IPS-15b (cell line): ENCODE data around the gene MTO1.
"Not testable (repeated sequence)": the region's sequence is repeated elsewhere in the genome, so short reads cannot be mapped to it uniquely, and the experiment has no call there.

ENCODE experiments used
- H3K27me3 ChIP-seq: one replicate; pipeline ENCODE4 v1.6.1; 2013; ENCODE audit warnings: low read length; ENCODE audit not compliant: control insufficient read depth, insufficient read depth
- H3K36me3 ChIP-seq: one replicate; pipeline ENCODE4 v1.6.1; 2013; ENCODE audit warnings: low read length; ENCODE audit not compliant: control insufficient read depth, insufficient read depth
- H3K4me1 ChIP-seq: one replicate; pipeline ENCODE4 v1.6.1; 2013; ENCODE audit warnings: mild to moderate bottlenecking, low read length; ENCODE audit not compliant: control insufficient read depth, insufficient read depth
- H3K4me3 ChIP-seq: one replicate; pipeline ENCODE4 v1.5.1; 2013; ENCODE audit warnings: low read depth, low read length
- H3K9ac ChIP-seq: one replicate; pipeline ENCODE4 v1.6.1; 2013; ENCODE audit warnings: low read depth, mild to moderate bottlenecking, low read length
- H3K9me3 ChIP-seq: one replicate; pipeline ENCODE4 v1.6.1; 2013; ENCODE audit warnings: mild to moderate bottlenecking, low read length; ENCODE audit not compliant: control insufficient read depth, insufficient read depth

MTO1 gene

DNA sequence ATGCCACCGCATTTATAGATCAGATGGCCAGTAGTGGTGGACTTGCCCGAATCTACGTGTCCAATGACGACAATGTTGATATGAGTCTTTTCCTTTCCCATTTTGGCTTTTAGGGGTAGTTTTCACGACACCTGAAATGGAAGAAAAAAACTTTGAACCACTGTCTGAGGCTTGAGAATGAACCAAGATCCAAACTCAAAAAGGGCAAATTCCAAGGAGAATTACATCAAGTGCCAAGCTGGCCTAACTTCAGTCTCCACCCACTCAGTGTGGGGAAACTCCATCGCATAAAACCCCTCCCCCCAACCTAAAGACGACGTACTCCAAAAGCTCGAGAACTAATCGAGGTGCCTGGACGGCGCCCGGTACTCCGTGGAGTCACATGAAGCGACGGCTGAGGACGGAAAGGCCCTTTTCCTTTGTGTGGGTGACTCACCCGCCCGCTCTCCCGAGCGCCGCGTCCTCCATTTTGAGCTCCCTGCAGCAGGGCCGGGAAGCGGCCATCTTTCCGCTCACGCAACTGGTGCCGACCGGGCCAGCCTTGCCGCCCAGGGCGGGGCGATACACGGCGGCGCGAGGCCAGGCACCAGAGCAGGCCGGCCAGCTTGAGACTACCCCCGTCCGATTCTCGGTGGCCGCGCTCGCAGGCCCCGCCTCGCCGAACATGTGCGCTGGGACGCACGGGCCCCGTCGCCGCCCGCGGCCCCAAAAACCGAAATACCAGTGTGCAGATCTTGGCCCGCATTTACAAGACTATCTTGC lies 58.6 kb downstream of the MTO1 start:
- peaks cover 40% of the 10 kb centered on the region for H3K36me3 ChIP-seq
- H3K9me3 ChIP-seq, result no peaks in the 10 kb centered on the region
- H3K9ac ChIP-seq, result peak overlapping the region; percentile 100
- H3K4me1 ChIP-seq, result no peaks in the 10 kb centered on the region
- H3K4me3 ChIP-seq, result peak overlapping the region; percentile 89
- H3K27me3 ChIP-seq, result no peaks in the 10 kb centered on the region

DNA sequence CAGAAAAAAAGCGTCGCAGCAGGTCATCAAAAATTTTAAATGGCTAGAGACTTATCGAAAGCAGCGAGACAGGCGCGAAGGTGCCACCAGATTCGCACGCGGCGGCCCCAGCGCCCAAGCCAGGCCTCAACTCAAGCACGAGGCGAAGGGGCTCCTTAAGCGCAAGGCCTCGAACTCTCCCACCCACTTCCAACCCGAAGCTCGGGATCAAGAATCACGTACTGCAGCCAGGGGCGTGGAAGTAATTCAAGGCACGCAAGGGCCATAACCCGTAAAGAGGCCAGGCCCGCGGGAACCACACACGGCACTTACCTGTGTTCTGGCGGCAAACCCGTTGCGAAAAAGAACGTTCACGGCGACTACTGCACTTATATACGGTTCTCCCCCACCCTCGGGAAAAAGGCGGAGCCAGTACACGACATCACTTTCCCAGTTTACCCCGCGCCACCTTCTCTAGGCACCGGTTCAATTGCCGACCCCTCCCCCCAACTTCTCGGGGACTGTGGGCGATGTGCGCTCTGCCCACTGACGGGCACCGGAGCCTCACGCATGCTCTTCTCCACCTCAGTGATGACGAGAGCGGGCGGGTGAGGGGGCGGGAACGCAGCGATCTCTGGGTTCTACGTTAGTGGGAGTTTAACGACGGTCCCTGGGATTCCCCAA lies 59.3 kb downstream of the MTO1 start, which contains the start of gene EEF1A1:
Gene EEF1A1, minus strand, starts transcription at position 345 of the 663 bp plus-strand sequence. CDS start 1,006 bp downstream, outside the sequence.
- peaks cover 40% of the 10 kb centered on the region for H3K36me3 ChIP-seq
- peak within 1 kb of the TSS; percentile 100 for H3K9ac ChIP-seq
- H3K27me3 ChIP-seq, result no peaks in the 10 kb centered on the region
- H3K9me3 ChIP-seq, result no peaks in the 10 kb centered on the region
- no peaks in the 10 kb centered on the region for H3K4me1 ChIP-seq
- H3K4me3 ChIP-seq, result peak within 1 kb of the TSS; percentile 89

DNA sequence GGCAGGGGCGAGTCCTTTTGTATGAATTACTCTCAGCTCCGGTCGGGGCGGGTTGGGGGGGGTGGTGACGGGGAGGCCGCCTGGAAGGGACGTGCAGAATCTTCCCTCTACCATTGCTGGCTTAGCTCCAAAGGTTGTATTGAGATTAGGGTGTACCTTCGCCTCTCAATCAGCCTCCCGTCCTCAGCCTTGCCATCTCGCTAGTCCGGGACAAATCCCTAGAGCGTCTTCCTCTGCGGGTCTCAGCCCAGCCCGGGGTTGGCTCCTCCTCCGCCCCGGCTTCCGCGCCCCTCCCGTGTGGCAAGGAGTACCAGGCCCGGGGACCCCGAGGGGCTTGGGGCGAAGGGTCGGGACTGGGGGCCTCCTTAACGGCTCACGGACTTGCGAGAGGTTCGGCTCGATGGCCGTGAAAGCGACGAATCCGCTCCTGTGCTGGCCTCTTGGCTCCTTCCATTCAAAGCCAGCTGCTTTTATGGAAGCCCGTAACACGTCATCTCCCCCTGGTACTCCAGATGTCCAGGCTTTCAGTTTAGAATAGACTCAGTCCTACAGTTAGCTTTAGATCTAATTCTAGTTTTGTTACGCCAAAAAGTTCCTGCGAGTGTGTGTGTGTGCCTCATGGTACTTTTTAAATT lies 59.9 kb downstream of the MTO1 start:
- Histone ChIP-seq H3K4me1 (no peaks in the 10 kb centered on the region), H3K9ac (peak overlapping the region; percentile 98), H3K4me3 (peak overlapping the region; percentile 89), H3K27me3 (no peaks in the 10 kb centered on the region), H3K36me3 (peaks cover 38% of the 10 kb centered on the region), H3K9me3 (no peaks in the 10 kb centered on the region)

DNA sequence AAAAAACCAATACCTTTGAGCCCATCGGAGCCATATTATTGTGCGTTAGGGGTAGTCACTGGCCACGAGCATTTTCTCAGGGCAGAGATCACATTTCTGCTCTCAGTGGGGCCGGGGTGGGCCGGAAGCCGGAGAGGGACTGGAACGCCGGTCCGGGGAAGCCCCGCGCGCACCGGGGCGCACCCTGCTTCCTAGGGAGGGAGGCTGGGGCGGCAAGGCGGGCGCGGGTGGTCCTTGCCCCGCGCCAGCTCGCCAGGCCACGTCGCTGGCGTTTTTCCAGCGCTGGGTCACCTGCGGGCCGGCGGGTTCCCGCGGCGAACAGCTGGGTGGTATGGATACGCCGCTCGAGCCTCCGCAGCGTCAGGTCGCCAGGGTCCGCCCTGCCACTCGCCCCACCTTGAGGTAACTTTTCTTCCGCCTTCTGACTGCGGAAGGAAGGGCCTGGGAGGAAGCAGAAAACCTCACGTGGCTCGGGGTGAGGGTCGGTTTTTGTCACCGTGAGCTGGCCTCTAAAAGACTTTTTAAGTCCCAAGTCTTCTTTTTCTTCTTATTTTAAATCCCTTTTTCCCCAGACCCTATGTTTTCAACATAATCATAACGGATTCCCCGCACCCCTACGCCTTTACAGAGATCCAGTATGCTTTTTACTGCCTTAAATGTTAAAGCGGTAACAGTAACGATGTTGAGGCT lies 62.0 kb downstream of the MTO1 start:
- H3K27me3 ChIP-seq, result no peaks in the 10 kb centered on the region
- no peaks in the 10 kb centered on the region for H3K9me3 ChIP-seq
- H3K4me3 ChIP-seq, result peak overlapping the region; percentile 52
- peaks cover 21% of the 10 kb centered on the region for H3K36me3 ChIP-seq
- H3K9ac ChIP-seq, result peak overlapping the region; percentile 86
- H3K4me1 ChIP-seq, result no peaks in the 10 kb centered on the region

DNA sequence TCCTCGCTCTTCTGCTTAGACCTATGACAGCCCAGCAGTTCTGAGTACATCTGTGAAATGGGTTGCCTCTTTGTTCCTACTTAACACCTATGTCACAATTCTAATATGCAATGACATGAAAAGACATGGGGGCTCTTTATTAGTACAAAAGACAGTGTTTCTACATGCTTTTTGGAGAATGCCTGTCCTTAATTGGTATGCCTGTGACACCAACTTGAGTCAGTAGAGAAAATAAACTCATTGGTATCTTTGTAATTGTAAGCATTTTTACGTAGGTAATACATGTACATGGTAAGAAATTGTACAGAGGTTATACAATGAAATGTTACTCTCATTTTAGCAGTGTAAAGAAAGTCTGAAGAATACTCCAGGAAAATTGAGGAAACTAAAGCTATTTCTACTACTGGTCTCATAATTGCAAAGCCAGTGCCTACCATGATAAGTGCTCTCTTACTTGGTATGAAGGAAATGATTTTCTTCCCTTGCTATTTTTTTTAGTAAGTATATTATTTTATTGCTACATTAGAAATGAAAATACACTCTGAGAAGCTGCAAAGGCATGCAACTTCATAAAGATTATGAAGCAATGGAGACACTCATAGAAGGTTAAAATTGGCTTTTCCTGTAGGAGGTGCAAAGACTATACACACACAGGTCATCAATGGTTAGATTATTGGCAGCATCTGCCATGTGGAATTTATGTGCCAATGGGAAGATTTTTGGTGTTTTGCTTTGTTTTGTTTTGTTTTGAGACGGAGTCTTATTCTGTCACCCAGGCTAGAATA lies 64.2 kb downstream of the MTO1 start:
- Histone ChIP-seq H3K27me3 (no peaks in the 10 kb centered on the region), H3K36me3 (peaks cover under 1% of the 10 kb centered on the region), H3K9ac (no peak overlapping the region), H3K4me1 (no peaks in the 10 kb centered on the region), H3K9me3 (no peaks in the 10 kb centered on the region), H3K4me3 (no peak overlapping the region)

DNA sequence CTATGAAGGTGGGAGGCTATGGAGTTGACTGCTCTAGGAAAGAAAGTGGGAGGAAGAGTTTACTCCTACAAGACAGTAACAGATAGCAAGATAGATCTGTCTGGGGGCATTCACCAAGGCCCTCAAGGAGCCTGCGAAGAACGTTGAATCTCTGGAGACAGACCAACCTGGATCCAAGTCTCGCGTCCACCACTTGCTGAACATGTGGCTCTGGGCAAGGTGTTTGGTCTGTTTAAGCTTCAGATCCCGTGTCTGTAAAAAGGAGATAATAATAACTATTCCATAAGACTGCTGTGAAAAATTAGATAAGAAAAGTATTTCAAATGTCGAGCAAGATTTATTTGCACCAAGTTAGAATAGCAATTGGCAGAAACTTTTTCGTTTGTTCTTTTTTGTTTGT lies 67.4 kb downstream of the MTO1 start:
- no peaks in the 10 kb centered on the region for H3K4me1 ChIP-seq
- no peaks in the 10 kb centered on the region for H3K27me3 ChIP-seq
- H3K4me3 ChIP-seq, result no peak overlapping the region
- no peak overlapping the region for H3K9ac ChIP-seq
- no peaks in the 10 kb centered on the region for H3K9me3 ChIP-seq
- no peaks in the 10 kb centered on the region for H3K36me3 ChIP-seq

DNA sequence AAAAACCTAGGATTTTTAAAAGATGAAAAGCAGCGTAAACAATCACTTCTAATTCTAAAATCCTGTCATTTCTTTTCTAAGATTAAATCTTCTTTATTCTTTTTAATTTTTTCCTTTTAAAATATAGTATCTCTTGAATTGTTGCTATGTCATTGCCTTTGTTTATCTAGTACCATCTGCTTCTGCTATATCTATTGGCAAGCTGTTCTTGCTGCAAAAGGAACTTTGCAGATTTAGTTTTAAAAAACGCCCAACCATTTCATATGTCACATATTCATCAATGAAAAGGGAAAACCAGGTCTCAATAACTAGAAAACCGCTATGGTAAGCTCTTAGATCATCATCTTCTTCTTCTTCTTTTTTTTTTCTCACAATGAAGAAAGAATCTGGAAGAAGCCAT lies 70.8 kb downstream of the MTO1 start:
- Histone ChIP-seq H3K9ac (no peak overlapping the region), H3K9me3 (no peaks in the 10 kb centered on the region), H3K27me3 (no peaks in the 10 kb centered on the region), H3K4me3 (no peak overlapping the region), H3K36me3 (no peaks in the 10 kb centered on the region), H3K4me1 (no peaks in the 10 kb centered on the region)

DNA sequence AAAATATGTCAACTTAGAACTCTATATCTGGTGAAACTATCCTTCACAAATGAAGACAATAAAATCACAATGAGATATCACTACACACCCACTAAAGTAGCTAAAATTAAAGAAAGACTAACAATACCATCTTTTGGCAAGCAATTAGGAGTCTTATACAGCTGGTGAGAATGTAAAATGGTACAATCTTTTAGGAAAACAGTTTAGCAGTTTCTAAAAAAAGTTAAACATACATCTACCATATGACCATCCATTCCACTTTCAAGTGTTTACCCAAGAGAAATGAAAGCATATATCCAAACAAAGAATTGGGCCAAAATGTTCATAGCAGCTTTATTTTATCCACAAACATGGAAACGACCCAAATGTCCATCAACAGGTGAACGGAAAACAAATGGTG lies 73.1 kb downstream of the MTO1 start:
- Histone ChIP-seq H3K27me3 (no peaks in the 10 kb centered on the region), H3K9ac (no peak overlapping the region), H3K4me1 (no peaks in the 10 kb centered on the region), H3K4me3 (no peak overlapping the region), H3K36me3 (no peaks in the 10 kb centered on the region), H3K9me3 (no peaks in the 10 kb centered on the region)

DNA sequence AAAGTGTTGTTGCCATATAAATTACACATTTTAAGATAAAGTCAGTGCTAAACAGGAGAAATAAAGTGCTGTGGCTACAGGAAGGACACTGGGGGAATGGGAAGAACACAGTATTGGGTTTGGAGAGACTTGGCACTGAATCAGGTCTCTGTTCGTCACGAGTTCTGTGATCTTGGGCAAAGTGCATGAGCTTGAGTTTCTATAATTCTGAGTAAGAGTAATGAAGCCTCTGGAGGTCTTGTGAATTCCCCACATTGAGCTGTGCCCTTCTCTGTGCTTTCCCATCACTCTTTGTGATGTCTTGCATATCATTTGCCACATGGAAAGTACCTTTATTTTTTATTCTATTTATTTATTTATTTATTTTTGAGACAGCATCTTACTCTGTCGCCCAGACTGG lies 76.1 kb downstream of the MTO1 start:
- Histone ChIP-seq H3K4me1 (no peaks in the 10 kb centered on the region), H3K27me3 (no peaks in the 10 kb centered on the region), H3K36me3 (no peaks in the 10 kb centered on the region), H3K9me3 (no peaks in the 10 kb centered on the region), H3K9ac (no peak overlapping the region), H3K4me3 (no peak overlapping the region)

DNA sequence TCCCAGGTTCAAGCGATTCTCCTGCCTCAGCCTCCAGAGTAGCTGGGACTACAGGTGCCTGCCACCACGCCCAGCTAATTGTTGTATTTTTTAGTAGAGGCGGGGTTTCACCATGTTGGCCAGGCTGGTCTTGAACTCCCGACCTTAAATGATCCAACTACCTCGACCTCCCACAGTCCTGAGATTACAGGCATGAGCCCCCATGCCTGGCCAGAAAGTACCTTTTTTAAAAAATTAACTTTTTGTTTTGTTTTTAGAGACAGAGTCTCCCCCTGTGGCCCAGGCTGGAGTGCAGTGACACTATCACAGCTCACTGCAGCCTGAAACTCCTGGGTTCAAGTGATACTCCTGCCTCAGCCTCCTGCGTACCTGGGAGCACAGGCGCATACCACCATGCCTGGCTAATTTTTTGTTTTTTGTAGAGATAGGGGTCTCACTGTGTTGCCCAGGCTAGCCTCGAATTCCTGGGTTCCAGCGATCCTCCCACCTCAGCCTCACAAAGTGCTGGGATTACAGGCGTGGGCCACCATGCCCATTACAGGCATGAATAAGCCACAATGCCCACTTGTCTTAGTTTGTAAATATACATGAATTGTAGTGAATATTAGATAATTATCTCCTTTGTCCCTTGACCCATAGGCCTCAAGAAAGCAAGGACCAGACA lies 76.7 kb downstream of the MTO1 start:
- Histone ChIP-seq H3K4me3 (no peak overlapping the region), H3K9ac (no peak overlapping the region), H3K9me3 (no peaks in the 10 kb centered on the region), H3K4me1 (no peaks in the 10 kb centered on the region), H3K27me3 (no peaks in the 10 kb centered on the region), H3K36me3 (no peaks in the 10 kb centered on the region)

DNA sequence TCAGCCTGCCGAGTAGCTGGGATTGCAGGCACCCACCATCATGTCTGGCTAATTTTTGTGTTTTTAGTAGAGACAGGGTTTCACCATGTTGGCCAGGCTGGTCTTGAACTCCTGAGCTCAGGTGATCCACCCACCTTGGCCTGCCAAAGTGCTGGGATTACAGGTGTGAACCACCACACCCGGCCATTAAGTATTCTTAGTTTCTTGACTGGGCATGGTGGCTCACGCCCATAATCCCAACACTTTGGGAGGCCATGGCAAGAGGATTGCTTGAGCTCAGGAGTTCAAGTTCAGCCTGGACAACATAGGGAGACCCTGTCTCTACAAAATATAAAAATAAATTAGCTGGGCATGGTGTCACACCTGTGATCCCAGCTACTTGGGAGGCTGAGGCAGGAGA lies 80.9 kb downstream of the MTO1 start:
- not testable (repeated sequence) for H3K36me3 ChIP-seq, H3K9me3 ChIP-seq, H3K4me3 ChIP-seq, H3K27me3 ChIP-seq, H3K9ac ChIP-seq, H3K4me1 ChIP-seq
